Esophagus squamous epithelium (tissue), 5 donors: ENCODE data around the gene CHRNA4. TPM values are rescaled to one million over a fixed set of nuclear protein-coding genes. Genes with fewer than 3 reads are reported as not detected.

Experiments used
- DNase-seq: peaks from one replicate; lab custom pipeline; 2025; lab: John Stamatoyannopoulos, UW
- H3K27ac ChIP-seq, 4 donors: fragments of 200-600 bp; sonication (generic); one replicate each; pipeline ENCODE4 v1.5.1; 2016 to 2019; ENCODE audit warnings: mild to moderate bottlenecking in 1 of 4
- H3K27me3 ChIP-seq, 4 donors: fragments of 200-600 bp; sonication (generic); 1 replicate in 3 of 4; 2 replicates in 1 of 4; pipeline versions ENCODE4 v1.5.1 to v1.6.0; 2017 to 2021; ENCODE audit warnings: antibody characterized with exemption in 1 of 4
- H3K36me3 ChIP-seq, 3 donors: fragments of 200-600 bp; sonication (generic); one replicate each; pipeline ENCODE4 v1.5.1; 2016 to 2019
- H3K4me1 ChIP-seq, 3 donors: fragments of 200-600 bp; sonication (generic); one replicate each; pipeline ENCODE4 v1.5.1; 2017 to 2019
- H3K4me3 ChIP-seq, 4 donors: fragments of 200-600 bp; sonication (generic); 1 replicate in 3 of 4; 2 replicates in 1 of 4; pipeline ENCODE4 v1.5.1; 2016 to 2019; ENCODE audit warnings: mild to moderate bottlenecking in 2 of 4, moderate library complexity in 1 of 4
- H3K9me3 ChIP-seq, 3 donors: fragments of 200-600 bp; sonication (generic); one replicate each; pipeline ENCODE4 v1.5.1; 2016 to 2019
- POLR2A ChIP-seq, 4 donors: fragments of 450-650 bp; IDR thresholded peaks; one replicate each; pipeline ENCODE4 v1.6.1; 2017; ENCODE audit warnings: antibody characterized with exemption in 4 of 4, mild to moderate bottlenecking in 4 of 4, moderate library complexity in 3 of 4
- WGBS, 2 donors: methylation state at CpG; one replicate each; pipeline ENCODE4 v1.1.5; 2018; 5-methylcytosine and 5-hydroxymethylcytosine counted together
- intact Hi-C: fragments of 100-400 bp; cut with DNase I; formaldehyde crosslinking; loops from one replicate; pipeline ENCODE4 v1.15.0; 2022
- total RNA-seq, 4 donors: library from RNA; depleted of rRNA; stranded (reverse); fragments of >200 nt; gene quantifications; one replicate each; pipeline ENCODE4 v1.1.0, GENCODE V29; 2016
- TF ChIP-seq, protein P1 (sequence below), 6 experiments: fragments of 450-650 bp in 4 of 6; fragments of 200-600 bp in 2 of 6; sonication (generic) in 2 of 6; IDR thresholded peaks; one replicate each; pipeline ENCODE4 v1.5.1; 2016 to 2019; ENCODE audit warnings: antibody characterized with exemption in 6 of 6, mild to moderate bottlenecking in 4 of 6, moderate library complexity in 4 of 6
- donor health status: DM: yes; HTN: yes; CAD: no.

The CHRNA4 gene
- total RNA-seq, 4 donors from 2014 or later: not detected

DNA sequence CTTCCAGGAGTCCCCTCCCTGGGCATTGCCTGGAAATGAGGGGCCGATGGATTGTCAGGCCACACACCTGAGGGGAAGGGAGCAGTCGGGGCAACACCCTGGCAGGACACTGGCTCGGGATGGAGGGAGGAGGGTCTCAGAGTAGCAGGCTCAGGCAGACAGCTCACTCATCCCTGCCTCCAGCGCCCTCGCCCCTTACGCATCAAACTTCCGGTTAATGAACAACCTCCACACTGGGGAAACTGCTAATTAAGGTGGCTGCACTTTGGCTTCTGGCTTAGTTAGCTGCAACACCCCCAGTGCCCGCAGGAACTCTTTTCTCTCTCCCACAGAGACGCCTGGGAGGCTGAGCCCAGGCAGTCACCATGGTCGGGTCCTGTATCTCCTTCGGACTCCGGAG lies 13.4 kb upstream of the CHRNA4 start:
- Histone ChIP-seq H3K27ac (no peak overlapping the region), H3K36me3 (no peaks in the 10 kb centered on the region), H3K4me3 (no peak overlapping the region), H3K9me3 (no peaks in the 10 kb centered on the region), H3K27me3 (peaks cover 0 to 97% (median 4%) of the 10 kb centered on the region in 4 donors), H3K4me1 (no peaks in the 10 kb centered on the region)
- intact Hi-C loops: no loop called here
- no peak for TF ChIP-seq POLR2A (IDR thresholded peaks at IDR 0.05)
- TF ChIP-seq, protein P1, sequence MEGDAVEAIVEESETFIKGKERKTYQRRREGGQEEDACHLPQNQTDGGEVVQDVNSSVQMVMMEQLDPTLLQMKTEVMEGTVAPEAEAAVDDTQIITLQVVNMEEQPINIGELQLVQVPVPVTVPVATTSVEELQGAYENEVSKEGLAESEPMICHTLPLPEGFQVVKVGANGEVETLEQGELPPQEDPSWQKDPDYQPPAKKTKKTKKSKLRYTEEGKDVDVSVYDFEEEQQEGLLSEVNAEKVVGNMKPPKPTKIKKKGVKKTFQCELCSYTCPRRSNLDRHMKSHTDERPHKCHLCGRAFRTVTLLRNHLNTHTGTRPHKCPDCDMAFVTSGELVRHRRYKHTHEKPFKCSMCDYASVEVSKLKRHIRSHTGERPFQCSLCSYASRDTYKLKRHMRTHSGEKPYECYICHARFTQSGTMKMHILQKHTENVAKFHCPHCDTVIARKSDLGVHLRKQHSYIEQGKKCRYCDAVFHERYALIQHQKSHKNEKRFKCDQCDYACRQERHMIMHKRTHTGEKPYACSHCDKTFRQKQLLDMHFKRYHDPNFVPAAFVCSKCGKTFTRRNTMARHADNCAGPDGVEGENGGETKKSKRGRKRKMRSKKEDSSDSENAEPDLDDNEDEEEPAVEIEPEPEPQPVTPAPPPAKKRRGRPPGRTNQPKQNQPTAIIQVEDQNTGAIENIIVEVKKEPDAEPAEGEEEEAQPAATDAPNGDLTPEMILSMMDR (IDR thresholded peaks at IDR 0.05): no peak
- WGBS, 2 donors: 52 to 65% methylated on average over 5 to 10 of the region's 12 CpGs
- DNase-seq: no peak

DNA sequence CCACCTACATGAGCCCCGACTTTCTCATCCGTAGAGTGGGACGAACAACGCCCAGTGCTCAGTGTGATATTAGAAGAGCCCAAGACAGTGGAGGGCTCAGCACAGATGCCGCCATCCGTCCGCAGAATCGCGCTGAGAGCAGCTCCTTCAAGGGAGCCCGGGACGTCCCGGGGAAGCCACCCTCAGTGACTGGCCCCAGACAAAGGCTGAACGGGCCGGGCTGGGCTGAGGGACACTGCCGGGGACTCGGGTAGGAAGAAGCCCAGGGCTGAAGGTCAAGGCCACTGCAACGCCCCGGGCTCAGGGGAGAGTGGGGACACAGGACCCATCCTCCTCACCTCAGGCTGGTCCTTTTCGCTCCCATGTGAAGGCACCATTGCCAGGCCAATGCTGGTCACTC lies 12.8 kb upstream of the CHRNA4 start:
- Histone ChIP-seq H3K36me3 (no peaks in the 10 kb centered on the region), H3K4me3 (no peak overlapping the region), H3K27me3 (peaks cover 0 to 97% (median 4%) of the 10 kb centered on the region in 4 donors), H3K4me1 (no peaks in the 10 kb centered on the region), H3K27ac (no peak overlapping the region), H3K9me3 (no peaks in the 10 kb centered on the region)
- WGBS, 2 donors: 55% methylated on average over 2 of the region's 19 CpGs; no CpG with 5 or more reads in 1 of the 2 donors
- DNase-seq: no peak
- intact Hi-C loops: no loop called here
- TF ChIP-seq, protein P1 (IDR thresholded peaks at IDR 0.05): no peak
- TF ChIP-seq POLR2A (IDR thresholded peaks at IDR 0.05): no peak

DNA sequence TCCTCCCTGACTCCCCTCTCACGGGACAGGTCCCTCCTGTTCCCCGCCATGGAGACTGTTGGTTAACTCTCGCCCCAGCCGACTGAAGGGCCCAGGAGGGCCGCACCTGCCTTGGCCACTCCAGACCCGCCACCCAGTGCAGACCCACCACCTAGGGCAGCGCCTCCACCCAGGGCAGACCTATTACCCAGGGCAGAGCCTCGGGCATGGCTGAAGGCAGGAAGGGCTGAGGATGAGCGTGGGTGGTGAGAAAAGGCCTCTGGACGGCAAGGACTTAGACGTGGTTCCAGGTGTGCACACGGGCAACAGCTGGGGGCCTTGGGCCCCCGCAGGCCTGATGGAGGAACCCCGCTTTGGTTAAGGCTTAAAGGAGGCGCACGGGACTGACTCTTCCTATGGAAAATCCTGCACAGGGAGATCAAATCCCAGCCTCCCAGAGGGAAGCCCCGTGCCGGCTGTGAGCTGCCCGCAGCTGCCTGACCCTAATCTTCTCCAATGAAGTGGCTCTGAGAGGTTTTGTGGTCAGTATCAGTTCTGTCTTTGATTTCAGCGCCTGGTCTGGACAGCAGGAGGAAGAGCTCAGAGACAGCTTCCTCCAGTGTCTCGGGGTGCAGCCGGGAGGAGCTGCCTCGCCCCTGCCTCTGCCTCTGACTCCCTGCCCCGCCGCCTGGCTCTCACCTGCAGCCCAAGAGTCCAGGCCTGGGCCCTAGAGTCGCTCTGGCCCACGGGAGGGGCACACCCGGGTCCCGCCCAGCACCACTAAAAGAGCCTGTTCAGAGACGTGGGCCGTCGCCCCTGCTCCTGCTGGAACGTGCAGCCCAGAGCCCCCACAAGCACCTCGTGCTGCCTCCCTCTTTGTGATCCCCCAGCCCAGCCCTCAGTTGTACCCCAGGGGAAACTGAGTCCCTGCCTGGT lies 12.1 kb upstream of the CHRNA4 start:
- 55 to 59% methylated on average over 12 to 18 of the region's 34 CpGs for WGBS, 2 donors
- no peak for DNase-seq
- no peaks in the 10 kb centered on the region for H3K4me1 ChIP-seq
- no peak overlapping the region for H3K27ac ChIP-seq
- H3K9me3 ChIP-seq: no peaks in the 10 kb centered on the region
- H3K36me3 ChIP-seq: no peaks in the 10 kb centered on the region
- H3K27me3 ChIP-seq: peaks cover 0 to 97% (median 4%) of the 10 kb centered on the region in 4 donors
- no peak overlapping the region for H3K4me3 ChIP-seq
- no peak for TF ChIP-seq POLR2A (IDR thresholded peaks at IDR 0.05)
- TF ChIP-seq, protein P1 (IDR thresholded peaks at IDR 0.05): no peak
- intact Hi-C loops: no loop called here

DNA sequence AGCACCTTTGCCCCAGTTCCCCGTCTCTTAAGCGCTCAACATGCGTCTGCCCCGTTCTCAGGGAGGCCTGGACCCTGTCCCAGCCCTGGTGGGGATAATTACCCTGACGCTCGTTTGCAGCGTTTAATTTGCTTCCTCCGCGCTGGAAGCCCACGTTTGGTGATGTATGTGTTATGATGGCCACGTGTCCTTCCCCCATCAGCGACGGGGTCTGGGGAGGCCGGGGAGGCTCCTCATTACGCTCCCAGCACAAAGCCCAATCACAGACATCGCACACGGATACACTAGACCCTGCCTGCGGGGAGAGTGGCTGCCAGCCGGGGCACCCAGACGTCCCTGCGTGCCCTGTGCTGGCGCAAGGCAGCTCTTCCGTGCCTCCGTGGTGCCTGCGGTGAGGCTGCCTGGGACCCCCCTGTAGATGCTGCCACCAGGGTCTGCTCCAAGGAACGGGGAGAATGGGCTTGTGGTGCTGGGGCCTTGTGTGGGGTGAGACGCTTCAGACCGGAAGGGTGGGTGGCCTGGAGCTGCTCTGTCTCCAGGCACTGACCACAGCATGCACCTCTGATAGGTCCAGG lies 10.2 kb upstream of the CHRNA4 start:
- Histone ChIP-seq H3K27ac (no peak overlapping the region), H3K4me3 (no peak overlapping the region), H3K27me3 (peaks cover 0 to 97% (median 0%) of the 10 kb centered on the region in 4 donors), H3K4me1 (no peaks in the 10 kb centered on the region), H3K36me3 (no peaks in the 10 kb centered on the region), H3K9me3 (no peaks in the 10 kb centered on the region)
- TF ChIP-seq POLR2A (IDR thresholded peaks at IDR 0.05): no peak
- TF ChIP-seq, protein P1 (IDR thresholded peaks at IDR 0.05): no peak
- WGBS, 2 donors: 74 to 78% methylated on average over 4 to 14 of the region's 28 CpGs
- intact Hi-C loops: no loop called here
- DNase-seq: no peak

DNA sequence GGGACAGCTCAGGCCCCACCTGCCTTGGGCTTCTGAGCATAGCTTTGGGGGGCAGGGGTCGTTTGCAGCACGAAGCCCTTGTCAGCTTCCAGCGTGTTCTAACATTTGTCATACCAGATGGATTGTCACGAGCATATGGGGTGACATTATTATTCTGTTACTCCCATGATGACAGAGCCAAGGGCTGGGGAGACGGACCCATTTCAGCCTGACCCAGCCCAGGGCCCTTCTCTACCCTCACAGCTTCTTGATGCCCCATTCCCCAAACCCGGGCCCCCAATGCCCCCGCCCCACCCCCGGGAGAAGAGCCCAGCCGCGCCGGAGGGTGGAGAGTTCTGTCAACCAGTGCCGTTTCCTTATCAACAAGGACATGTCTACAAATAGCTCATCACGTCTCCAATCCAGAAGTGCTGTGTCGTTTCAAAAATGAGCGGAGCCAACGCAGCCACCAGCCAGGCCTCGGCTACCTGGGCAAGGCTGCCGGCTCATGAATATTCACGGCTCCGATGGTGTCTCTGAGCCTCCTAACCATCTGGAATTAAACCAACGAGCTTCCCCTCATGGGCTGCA lies 9.6 kb upstream of the CHRNA4 start:
- Histone ChIP-seq H3K4me3 (no peak overlapping the region), H3K27ac (no peak overlapping the region), H3K9me3 (no peaks in the 10 kb centered on the region), H3K36me3 (no peaks in the 10 kb centered on the region), H3K27me3 (peaks cover 0 to 97% (median 0%) of the 10 kb centered on the region in 4 donors), H3K4me1 (no peaks in the 10 kb centered on the region)
- no peak for DNase-seq
- TF ChIP-seq POLR2A (IDR thresholded peaks at IDR 0.05): no peak
- TF ChIP-seq, protein P1 (IDR thresholded peaks at IDR 0.05): no peak
- WGBS, 2 donors: 39 to 47% methylated on average over 9 to 14 of the region's 21 CpGs
- intact Hi-C loops: no loop called here
